Measurements from ENCODE around the gene RNASE9.

The RNASE9 gene

DNA sequence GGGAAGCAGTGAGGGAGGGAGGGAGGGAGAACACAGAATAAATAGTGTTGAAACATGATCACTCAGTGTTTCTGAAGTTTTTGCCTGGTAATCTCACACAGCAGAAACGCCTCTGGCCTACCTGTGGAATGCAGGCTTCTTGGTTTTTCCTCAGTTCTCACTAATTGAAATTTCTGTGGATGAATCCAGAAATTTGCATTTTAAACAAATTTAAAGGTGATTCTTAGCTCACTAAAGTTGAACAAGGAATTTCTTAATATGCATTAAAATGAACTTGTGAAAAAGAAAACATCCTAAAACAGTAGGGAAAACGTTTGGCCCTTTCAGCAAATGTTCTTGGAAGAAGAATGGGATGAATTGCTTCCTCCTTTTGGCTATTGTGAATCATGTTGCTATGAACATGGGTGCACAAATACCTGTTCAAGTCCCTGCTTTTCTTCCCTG, 1.4 kb downstream of the RNASE9 start:
- TF ChIP-seq CTCF (IDR thresholded peaks at IDR 0.05; ENCODE audit: low read depth, low read length), result no peak
- DNase-seq (ENCODE audit: low read depth in 2 of 2), result no peak
- no peak overlapping the region for H3K4me3 ChIP-seq (replicated peaks in 1 of 2; ENCODE audit: low read depth in 2 of 2, low read length in 2 of 2)

DNA sequence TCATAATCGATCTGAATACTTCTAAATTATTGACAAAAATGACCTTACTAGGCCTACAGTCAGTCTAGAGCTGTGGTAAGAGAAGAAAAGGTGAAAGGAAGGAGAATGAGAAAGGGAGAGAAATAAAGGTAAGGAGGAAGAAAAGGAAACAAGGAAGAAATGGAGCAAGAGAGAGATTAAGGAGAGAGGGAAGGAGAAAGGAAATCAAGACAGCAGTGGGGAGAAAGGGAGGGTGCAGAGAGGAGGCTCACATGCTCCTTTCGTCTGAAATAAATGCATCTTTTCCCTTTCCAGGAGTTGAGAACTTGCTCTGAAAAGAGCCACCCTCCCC, 3.7 kb downstream of the RNASE9 start:
- no peak for DNase-seq (ENCODE audit: low read depth in 2 of 2)
- no peak overlapping the region for H3K4me3 ChIP-seq (replicated peaks in 1 of 2; ENCODE audit: low read depth in 2 of 2, low read length in 2 of 2)
- TF ChIP-seq CTCF (IDR thresholded peaks at IDR 0.05; ENCODE audit: low read depth, low read length), result no peak

DNA sequence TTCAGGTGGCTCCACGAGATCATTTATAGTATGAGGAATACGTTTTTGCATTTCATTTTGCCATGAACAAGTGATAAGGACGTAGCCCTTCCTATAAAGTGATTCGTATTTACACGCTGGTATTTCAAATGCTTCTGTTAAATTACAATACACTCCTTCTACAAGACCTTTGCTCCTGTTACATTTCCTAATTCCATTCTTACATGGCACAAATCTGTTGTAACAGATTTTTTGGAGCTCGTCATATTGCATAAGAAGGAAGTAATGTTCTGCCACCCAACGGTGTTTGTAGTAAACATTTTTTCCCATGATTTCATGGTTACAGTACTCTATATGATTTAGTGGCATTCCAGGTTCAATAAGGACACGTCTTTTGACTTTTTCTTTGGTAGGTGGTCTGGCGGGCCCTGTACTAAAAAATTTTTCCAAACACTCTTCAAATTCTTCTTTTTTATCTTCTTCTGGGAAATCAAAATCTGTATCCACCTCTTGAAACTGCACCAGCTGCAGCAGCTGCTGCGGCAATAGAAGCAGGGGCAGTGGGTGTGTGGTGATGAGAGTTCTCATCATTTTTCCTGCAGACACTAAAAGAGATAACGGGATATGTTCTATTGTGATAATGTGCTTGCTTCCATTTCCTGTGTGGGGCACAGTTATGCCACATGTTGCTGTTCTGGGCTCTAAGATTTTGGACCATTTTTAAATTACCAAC, 4.2 kb downstream of the RNASE9 start:
- peak; percentile 6 to 37 for DNase-seq (ENCODE audit: low read depth in 2 of 2)
- H3K4me3 ChIP-seq (replicated peaks in 1 of 2; ENCODE audit: low read depth in 2 of 2, low read length in 2 of 2), result no peak overlapping the region
- TF ChIP-seq CTCF (IDR thresholded peaks at IDR 0.05; ENCODE audit: low read depth, low read length), result no peak

GRCh38 chr14:20555845-20556244, 5.0 kb downstream of the RNASE9 start:
- no peak for TF ChIP-seq CTCF (IDR thresholded peaks at IDR 0.05; ENCODE audit: low read depth, low read length)
- H3K4me3 ChIP-seq (replicated peaks in 1 of 2; ENCODE audit: low read depth in 2 of 2, low read length in 2 of 2), result no peak overlapping the region
- DNase-seq (ENCODE audit: low read depth in 2 of 2), result no peak

- no peak for TF ChIP-seq CTCF (IDR thresholded peaks at IDR 0.05; ENCODE audit: low read depth, low read length)
- DNase-seq (ENCODE audit: low read depth in 2 of 2), result no peak
- no peak overlapping the region for H3K4me3 ChIP-seq (replicated peaks in 1 of 2; ENCODE audit: low read depth in 2 of 2, low read length in 2 of 2)
Observed at GRCh38 chr14:20553024-20553423, 7.8 kb downstream of the RNASE9 start.

DNA sequence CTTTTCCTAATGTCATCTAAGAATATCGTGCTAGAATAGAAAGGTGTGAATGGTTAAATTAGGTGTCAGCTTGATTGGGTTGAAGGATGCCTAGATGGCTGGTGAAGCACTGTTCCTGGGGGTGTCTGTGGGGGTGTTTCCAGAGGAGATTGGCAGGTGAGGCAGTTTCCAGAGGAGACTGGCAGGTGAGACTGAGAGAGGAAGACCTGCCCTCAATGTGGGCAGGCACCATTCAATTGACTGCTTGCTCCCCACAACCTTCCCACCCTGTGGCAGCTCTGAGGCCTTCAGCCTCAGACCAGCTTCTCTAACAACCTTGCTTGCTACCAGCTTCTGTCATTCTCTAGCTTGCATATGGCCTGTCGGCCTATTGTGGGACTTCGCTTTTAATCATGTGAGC, 9.2 kb downstream of the RNASE9 start:
- no peak overlapping the region for H3K4me3 ChIP-seq (replicated peaks in 1 of 2; ENCODE audit: low read depth in 2 of 2, low read length in 2 of 2)
- no peak for TF ChIP-seq CTCF (IDR thresholded peaks at IDR 0.05; ENCODE audit: low read depth, low read length)
- no peak for DNase-seq (ENCODE audit: low read depth in 2 of 2)

DNA sequence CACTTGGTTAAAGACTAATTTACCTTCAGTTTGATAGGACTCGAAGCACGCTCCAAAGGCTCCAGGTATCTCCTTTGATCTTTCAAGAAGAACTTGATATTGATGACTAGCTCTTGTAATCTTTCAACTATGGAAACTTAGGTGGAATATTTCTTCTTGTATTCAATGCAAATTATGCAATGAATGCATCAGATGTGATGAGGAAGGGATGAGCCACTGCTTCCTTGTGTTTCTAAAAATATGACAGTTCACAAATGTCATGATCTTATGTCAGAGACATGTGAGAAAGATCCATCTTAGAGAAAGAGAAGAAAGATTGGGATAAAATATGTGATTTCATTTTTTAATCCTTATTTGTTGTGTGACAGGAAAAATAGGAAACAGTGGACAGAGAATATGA, 9.9 kb downstream of the RNASE9 start:
- no peak for DNase-seq (ENCODE audit: low read depth in 2 of 2)
- H3K4me3 ChIP-seq (replicated peaks in 1 of 2; ENCODE audit: low read depth in 2 of 2, low read length in 2 of 2), result no peak overlapping the region
- no peak for TF ChIP-seq CTCF (IDR thresholded peaks at IDR 0.05; ENCODE audit: low read depth, low read length)
